Measurements from ENCODE around the gene CNGA3. TPM values are rescaled to one million over a fixed set of nuclear protein-coding genes. Genes with fewer than 3 reads are reported as not detected.

The CNGA3 gene
- total and polyA plus RNA-seq, 2 of the 8 experiments (the other 6 are each of a cell fraction or from before 2014, with no cell fraction given): 0.02 TPM; not detected in 1

GRCh38 chr2:98408155-98408554 is 61.9 kb downstream of the CNGA3 start (continued):
- TF ChIP-seq GABPA (IDR thresholded peaks at IDR 0.05; ENCODE audit: borderline replicate concordance, insufficient read depth, low read length) (no peak), CEBPB (IDR thresholded peaks at IDR 0.05; ENCODE audit: low read depth, low read length) (no peak), E2F6 (IDR thresholded peaks at IDR 0.05) (no peak)
